Measurements from ENCODE around the gene PDRG1. TPM values are rescaled to one million over a fixed set of nuclear protein-coding genes. Genes with fewer than 3 reads are reported as not detected.

PDRG1 gene
- total and polyA plus RNA-seq, 4 donors = 5.6 to 15.8 (median 11.8) TPM

- peaks cover 3% of the 10 kb centered on the region for H3K9me3 ChIP-seq (ENCODE audit: control insufficient read depth, low read length)
- no peak for DNase-seq
- no peaks in the 10 kb centered on the region for H3K4me1 ChIP-seq (ENCODE audit: control insufficient read depth in 1 of 2, insufficient read depth in 2 of 2, low read length in 2 of 2)
- no peaks in the 10 kb centered on the region for H3K27me3 ChIP-seq (ENCODE audit: control insufficient read depth in 1 of 2, insufficient read depth in 2 of 2, low read length in 1 of 2)
- ATAC-seq (ENCODE audit: low FRiP score) = no peak
- H3K27ac ChIP-seq (ENCODE audit: low read depth in 1 of 2, low read length in 2 of 2) = no peak overlapping the region
- intact Hi-C loops (cut with DNase I) = no loop called here
- 53 to 56% methylated on average over 5 of the region's 5 CpGs for WGBS, 2 donors
- H3K36me3 ChIP-seq (ENCODE audit: control insufficient read depth in 1 of 2, insufficient read depth in 2 of 2, low read length in 1 of 2) = no peaks in the 10 kb centered on the region
- H3K4me3 ChIP-seq (ENCODE audit: low read length in 2 of 2) = no peak overlapping the region
Measured at GRCh38 chr20:31969991-31970390, 18.1 kb upstream of the PDRG1 start.

DNA sequence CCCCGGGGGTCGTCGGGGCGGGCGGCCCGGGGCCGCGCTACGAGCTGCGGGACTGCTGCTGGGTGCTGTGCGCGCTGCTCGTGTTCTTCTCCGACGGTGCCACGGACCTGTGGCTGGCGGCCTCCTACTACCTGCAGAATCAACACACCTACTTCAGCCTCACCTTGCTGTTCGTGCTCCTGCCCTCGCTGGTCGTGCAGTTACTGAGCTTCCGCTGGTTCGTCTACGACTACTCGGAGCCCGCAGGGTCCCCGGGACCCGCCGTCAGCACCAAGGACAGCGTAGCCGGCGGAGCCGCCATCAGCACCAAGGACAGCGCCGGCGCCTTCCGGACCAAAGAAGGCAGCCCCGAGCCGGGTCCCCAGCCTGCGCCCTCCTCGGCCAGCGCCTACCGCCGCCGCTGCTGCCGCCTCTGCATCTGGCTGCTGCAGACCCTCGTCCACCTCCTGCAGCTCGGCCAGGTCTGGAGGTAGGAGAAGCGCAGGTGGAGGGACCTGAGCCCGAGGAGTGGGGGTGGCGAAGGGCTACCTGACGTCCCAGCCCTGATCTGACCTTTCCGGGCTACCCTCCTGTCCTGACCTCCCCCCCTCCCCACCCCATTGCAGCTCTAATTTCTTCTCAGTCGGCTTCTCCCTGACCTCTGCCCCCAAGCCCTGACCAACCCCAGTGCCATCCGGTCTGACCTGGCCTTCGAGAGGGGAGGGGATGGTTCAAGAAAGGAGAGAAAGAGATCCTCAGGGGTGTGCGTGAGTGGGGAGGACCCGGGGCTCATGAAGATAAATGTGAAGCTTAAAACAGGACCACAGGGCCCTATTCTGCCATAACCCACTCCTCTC is 16.7 kb upstream of the PDRG1 start:
- H3K27ac ChIP-seq (ENCODE audit: low read depth in 1 of 2, low read length in 2 of 2) = no peak overlapping the region
- H3K4me1 ChIP-seq (ENCODE audit: control insufficient read depth in 1 of 2, insufficient read depth in 2 of 2, low read length in 2 of 2) = no peaks in the 10 kb centered on the region
- peak; percentile 90 for ATAC-seq (ENCODE audit: low FRiP score)
- WGBS, 2 donors = 2% methylated on average over 53 to 57 of the region's 57 CpGs
- peaks cover 3% of the 10 kb centered on the region for H3K9me3 ChIP-seq (ENCODE audit: control insufficient read depth, low read length)
- no peaks in the 10 kb centered on the region for H3K27me3 ChIP-seq (ENCODE audit: control insufficient read depth in 1 of 2, insufficient read depth in 2 of 2, low read length in 1 of 2)
- intact Hi-C loops (cut with DNase I) = no loop called here
- H3K4me3 ChIP-seq (ENCODE audit: low read length in 2 of 2) = no peak overlapping the region
- H3K36me3 ChIP-seq (ENCODE audit: control insufficient read depth in 1 of 2, insufficient read depth in 2 of 2, low read length in 1 of 2) = no peaks in the 10 kb centered on the region
- DNase-seq = peak; percentile 75 to 93

- Histone ChIP-seq H3K4me1 (ENCODE audit: control insufficient read depth in 1 of 2, insufficient read depth in 2 of 2, low read length in 2 of 2) (no peaks in the 10 kb centered on the region), H3K9me3 (ENCODE audit: control insufficient read depth, low read length) (peaks cover 3% of the 10 kb centered on the region), H3K36me3 (ENCODE audit: control insufficient read depth in 1 of 2, insufficient read depth in 2 of 2, low read length in 1 of 2) (no peaks in the 10 kb centered on the region), H3K27me3 (ENCODE audit: control insufficient read depth in 1 of 2, insufficient read depth in 2 of 2, low read length in 1 of 2) (no peaks in the 10 kb centered on the region), H3K4me3 (ENCODE audit: low read length in 2 of 2) (no peak within 1 kb of the TSS), H3K27ac (ENCODE audit: low read depth in 1 of 2, low read length in 2 of 2) (no peak within 1 kb of the TSS)
- ATAC-seq (ENCODE audit: low FRiP score) = no peak
- DNase-seq = no peak
- 0 to 2% methylated on average over 12 to 38 of the region's 38 CpGs for WGBS, 2 donors
- intact Hi-C loops (cut with DNase I) = no loop called here
Measured at GRCh38 chr20:31967830-31968249, 16.0 kb upstream of the PDRG1 start, which contains the start of gene XKR7. Gene XKR7, plus strand, starts transcription at chr20:31968151. Its CDS starts 25 bp downstream, at chr20:31968176.

DNA sequence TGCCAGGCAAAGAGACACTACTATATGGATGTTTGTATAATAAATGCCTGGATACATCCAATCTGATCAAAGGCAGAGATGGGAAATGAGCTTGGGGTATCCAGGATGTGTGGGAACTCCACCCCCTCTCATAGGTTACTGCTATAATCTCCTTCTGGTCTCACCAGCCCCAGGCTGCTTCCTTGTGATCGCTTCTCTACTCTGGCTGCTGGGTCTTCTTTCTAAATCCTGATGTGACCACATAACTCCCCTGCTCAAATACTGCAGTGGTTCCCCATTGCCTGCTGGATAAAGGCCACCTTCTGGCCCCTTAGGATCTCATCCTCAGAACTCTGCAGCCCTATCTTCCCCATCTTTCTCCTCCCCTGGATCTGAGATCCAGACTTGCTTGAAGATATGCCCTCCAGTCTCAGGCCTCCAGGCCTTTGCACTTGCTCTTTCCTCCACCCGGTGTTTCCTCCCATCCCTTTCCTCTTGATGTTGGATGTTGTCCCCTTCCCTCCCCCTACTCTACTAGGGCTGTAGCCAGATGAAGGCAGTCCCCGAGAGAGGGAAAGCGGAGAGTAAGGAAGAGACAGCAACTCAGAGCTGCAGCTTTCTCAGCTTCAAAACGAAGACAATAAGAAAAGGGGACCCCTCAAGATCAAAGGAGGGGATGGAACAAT is 15.3 kb upstream of the PDRG1 start:
- H3K27me3 ChIP-seq (ENCODE audit: control insufficient read depth in 1 of 2, insufficient read depth in 2 of 2, low read length in 1 of 2) = no peaks in the 10 kb centered on the region
- no peak overlapping the region for H3K4me3 ChIP-seq (ENCODE audit: low read length in 2 of 2)
- peaks cover 3% of the 10 kb centered on the region for H3K9me3 ChIP-seq (ENCODE audit: control insufficient read depth, low read length)
- no peak overlapping the region for H3K27ac ChIP-seq (ENCODE audit: low read depth in 1 of 2, low read length in 2 of 2)
- intact Hi-C loops (cut with DNase I) = no loop called here
- no peaks in the 10 kb centered on the region for H3K4me1 ChIP-seq (ENCODE audit: control insufficient read depth in 1 of 2, insufficient read depth in 2 of 2, low read length in 2 of 2)
- no peak for DNase-seq
- no peaks in the 10 kb centered on the region for H3K36me3 ChIP-seq (ENCODE audit: control insufficient read depth in 1 of 2, insufficient read depth in 2 of 2, low read length in 1 of 2)
- ATAC-seq (ENCODE audit: low FRiP score) = no peak
- 6 to 8% methylated on average over 5 of the region's 5 CpGs for WGBS, 2 donors

DNA sequence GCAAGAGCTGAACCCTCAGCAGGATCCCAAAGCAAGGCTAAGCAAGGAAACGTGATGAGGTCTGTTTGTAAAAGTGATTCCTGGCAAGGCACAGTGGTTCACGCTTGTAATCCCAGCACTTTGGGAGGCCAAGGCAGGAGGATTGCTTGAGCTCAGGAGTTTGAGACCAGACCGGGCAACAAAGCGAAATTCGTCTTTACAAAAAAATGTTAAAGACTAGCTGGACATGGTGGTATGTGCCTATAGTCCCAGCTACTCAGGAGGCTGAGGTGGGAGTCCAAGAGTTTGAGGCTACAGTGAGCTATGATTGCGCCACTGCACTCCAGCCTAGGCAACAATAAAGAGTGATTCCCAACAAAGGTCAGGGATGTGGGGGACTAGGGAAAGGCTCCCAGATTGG is 12.0 kb upstream of the PDRG1 start:
- no peak for DNase-seq
- no peaks in the 10 kb centered on the region for H3K27me3 ChIP-seq (ENCODE audit: control insufficient read depth in 1 of 2, insufficient read depth in 2 of 2, low read length in 1 of 2)
- no peak for ATAC-seq (ENCODE audit: low FRiP score)
- H3K4me3 ChIP-seq (ENCODE audit: low read length in 2 of 2) = no peak overlapping the region
- no peaks in the 10 kb centered on the region for H3K4me1 ChIP-seq (ENCODE audit: control insufficient read depth in 1 of 2, insufficient read depth in 2 of 2, low read length in 2 of 2)
- WGBS, 2 donors = 61 to 63% methylated on average over 6 of the region's 6 CpGs
- no peaks in the 10 kb centered on the region for H3K36me3 ChIP-seq (ENCODE audit: control insufficient read depth in 1 of 2, insufficient read depth in 2 of 2, low read length in 1 of 2)
- peaks cover 3% of the 10 kb centered on the region for H3K9me3 ChIP-seq (ENCODE audit: control insufficient read depth, low read length)
- intact Hi-C loops (cut with DNase I) = no loop called here
- H3K27ac ChIP-seq (ENCODE audit: low read depth in 1 of 2, low read length in 2 of 2) = no peak overlapping the region

GRCh38 chr20:31962761-31963160 is 10.9 kb upstream of the PDRG1 start:
- 14 to 29% methylated on average over 2 of the region's 2 CpGs for WGBS, 2 donors
- intact Hi-C loops (cut with DNase I) = no loop called here
- Histone ChIP-seq H3K4me1 (ENCODE audit: control insufficient read depth in 1 of 2, insufficient read depth in 2 of 2, low read length in 2 of 2) (no peaks in the 10 kb centered on the region), H3K27me3 (ENCODE audit: control insufficient read depth in 1 of 2, insufficient read depth in 2 of 2, low read length in 1 of 2) (no peaks in the 10 kb centered on the region), H3K27ac (ENCODE audit: low read depth in 1 of 2, low read length in 2 of 2) (no peak overlapping the region), H3K9me3 (ENCODE audit: control insufficient read depth, low read length) (peaks cover 3% of the 10 kb centered on the region), H3K4me3 (ENCODE audit: low read length in 2 of 2) (no peak overlapping the region), H3K36me3 (ENCODE audit: control insufficient read depth in 1 of 2, insufficient read depth in 2 of 2, low read length in 1 of 2) (no peaks in the 10 kb centered on the region)
- no peak for DNase-seq
- no peak for ATAC-seq (ENCODE audit: low FRiP score)

GRCh38 chr20:31956556-31957526 is 5.0 kb upstream of the PDRG1 start:
- no peaks in the 10 kb centered on the region for H3K9me3 ChIP-seq (ENCODE audit: control insufficient read depth, low read length)
- H3K27me3 ChIP-seq (ENCODE audit: control insufficient read depth in 1 of 2, insufficient read depth in 2 of 2, low read length in 1 of 2) = no peaks in the 10 kb centered on the region
- WGBS, 2 donors = 33 to 42% methylated on average over 10 to 11 of the region's 11 CpGs
- H3K4me1 ChIP-seq (ENCODE audit: control insufficient read depth in 1 of 2, insufficient read depth in 2 of 2, low read length in 2 of 2) = no peaks in the 10 kb centered on the region
- H3K27ac ChIP-seq (ENCODE audit: low read depth in 1 of 2, low read length in 2 of 2) = no peak overlapping the region
- DNase-seq (no peak), ATAC-seq (ENCODE audit: low FRiP score) (no peak)
- intact Hi-C loops (cut with DNase I) = loop anchor here in 1 of 2 donors (10.0 kb wide), 1 partner anchor 78 kb away; no protein-coding TSS in a partner anchor
- no peak overlapping the region for H3K4me3 ChIP-seq (ENCODE audit: low read length in 2 of 2)
- H3K36me3 ChIP-seq (ENCODE audit: control insufficient read depth in 1 of 2, insufficient read depth in 2 of 2, low read length in 1 of 2) = no peaks in the 10 kb centered on the region

- H3K4me3 ChIP-seq (ENCODE audit: low read length in 2 of 2) = no peak overlapping the region
- intact Hi-C loops (cut with DNase I) = loop anchor here (5.0 to 10.0 kb wide), 3 partner anchors 72 to 102 kb away; no protein-coding TSS in a partner anchor
- H3K4me1 ChIP-seq (ENCODE audit: control insufficient read depth in 1 of 2, insufficient read depth in 2 of 2, low read length in 2 of 2) = no peaks in the 10 kb centered on the region
- no peaks in the 10 kb centered on the region for H3K36me3 ChIP-seq (ENCODE audit: control insufficient read depth in 1 of 2, insufficient read depth in 2 of 2, low read length in 1 of 2)
- H3K9me3 ChIP-seq (ENCODE audit: control insufficient read depth, low read length) = no peaks in the 10 kb centered on the region
- no peaks in the 10 kb centered on the region for H3K27me3 ChIP-seq (ENCODE audit: control insufficient read depth in 1 of 2, insufficient read depth in 2 of 2, low read length in 1 of 2)
- ATAC-seq (ENCODE audit: low FRiP score) = no peak
- WGBS, 2 donors = 59 to 81% methylated on average over 1 of the region's 1 CpG
- H3K27ac ChIP-seq (ENCODE audit: low read depth in 1 of 2, low read length in 2 of 2) = no peak overlapping the region
- no peak for DNase-seq
Measured at GRCh38 chr20:31954500-31954899, 2.7 kb upstream of the PDRG1 start.
